SK-N-SH (cell line): ENCODE results near the gene CEP250. TPM values are rescaled to one million over a fixed set of nuclear protein-coding genes. Genes with fewer than 3 reads are reported as not detected.

Experiments
- CTCF ChIA-PET: fragments of 300-600, 350-600 bp; formaldehyde crosslinking; extraction: SDS; loops from one replicate; lab custom pipeline; 2021; lab: Yijun Ruan, JAX
- POLR2A ChIA-PET: fragments of 350-600 bp; sonication (Branson Sonifier 250); formaldehyde crosslinking; extraction: SDS; loops from one replicate; lab custom pipeline; 2020; ENCODE audit warnings: antibody characterized with exemption, inconsistent platforms; lab: Yijun Ruan, JAX
- DNase-seq: peaks from one replicate; pipeline ENCODE4 v3.0.0; 2012
- H2AFZ ChIP-seq: fragments of 200-600 bp; sonication (generic); 2 replicates; pipeline ENCODE4 v1.8.1; 2016; ENCODE audit warnings: antibody characterized with exemption, mild to moderate bottlenecking, low read depth
- H3F3A ChIP-seq: fragments of 200-600 bp; sonication (generic); replicated peaks from 2 replicates; pipeline ENCODE3; 2016; ENCODE audit warnings: antibody characterized with exemption, mild to moderate bottlenecking; ENCODE audit not compliant: insufficient read depth
- H3K27ac ChIP-seq, 2 experiments: fragments of 200-500 bp in 1 of 2; fragments of 200-600 bp in 1 of 2; sonication (Bioruptor generic) in 1 of 2; sonication (generic), shearing (Covaris generic) in 1 of 2; 2 replicates each; pipeline versions ENCODE4 v1.5.1 to v1.6.1; 2014 to 2016; ENCODE audit warnings: low read depth in 2 of 2, inconsistent platforms in 1 of 2, low read length in 1 of 2, mild to moderate bottlenecking in 1 of 2, mixed read lengths in 1 of 2
- H3K27me3 ChIP-seq: fragments of 200-600 bp; sonication (generic), shearing (Covaris generic); 2 replicates; pipeline ENCODE4 v1.6.1; 2016; ENCODE audit warnings: mixed run types; ENCODE audit not compliant: insufficient read depth
- H3K36me3 ChIP-seq, 2 experiments: fragments of 200-500 bp in 1 of 2; fragments of 200-600 bp in 1 of 2; sonication (Bioruptor generic) in 1 of 2; sonication (generic) in 1 of 2; replicated peaks in 1 of 2; 2 replicates each; pipeline versions ENCODE3 to v1.5.1; 2014 to 2016; ENCODE audit warnings: low read length in 1 of 2, mild to moderate bottlenecking in 1 of 2; ENCODE audit not compliant: insufficient read depth in 2 of 2, control insufficient read depth in 1 of 2
- H3K4me1 ChIP-seq, 2 experiments: fragments of 200-500 bp in 1 of 2; fragments of 200-600 bp in 1 of 2; sonication (Bioruptor generic) in 1 of 2; sonication (generic), shearing (Covaris generic) in 1 of 2; 2 replicates each; pipeline versions ENCODE4 v1.5.1 to v1.6.1; 2014 to 2016; ENCODE audit warnings: low read depth in 1 of 2, low read length in 1 of 2, mixed run types in 1 of 2; ENCODE audit not compliant: insufficient read depth in 2 of 2, control insufficient read depth in 1 of 2
- H3K4me2 ChIP-seq: fragments of 200-600 bp; sonication (generic), shearing (Covaris generic); 2 replicates; pipeline ENCODE4 v1.6.1; 2017; ENCODE audit warnings: mixed run types
- H3K4me3 ChIP-seq, 2 experiments: fragments of 200-500 bp in 1 of 2; fragments of 200-600 bp in 1 of 2; sonication (Bioruptor generic) in 1 of 2; sonication (generic), shearing (Covaris generic) in 1 of 2; 2 replicates each; pipeline versions ENCODE4 v1.5.1 to v1.8.1; 2014 to 2016; ENCODE audit warnings: low read depth in 2 of 2, inconsistent platforms in 1 of 2, low read length in 1 of 2, mild to moderate bottlenecking in 1 of 2, mixed read lengths in 1 of 2, moderate library complexity in 1 of 2
- H3K79me2 ChIP-seq: fragments of 200-600 bp; sonication (generic); 2 replicates; pipeline ENCODE4 v1.8.1; 2017; ENCODE audit warnings: mild to moderate bottlenecking; ENCODE audit not compliant: insufficient read depth
- H3K9ac ChIP-seq: fragments of 200-600 bp; sonication (generic); 2 replicates; pipeline ENCODE4 v1.6.1; 2017; ENCODE audit warnings: mixed run types
- H3K9me2 ChIP-seq: fragments of 200-600 bp; sonication (generic); 2 replicates; pipeline ENCODE4 v1.6.1; 2017; ENCODE audit warnings: mixed run types
- H3K9me3 ChIP-seq: fragments of 200-600 bp; sonication (generic); 2 replicates; pipeline ENCODE4 v1.6.1; 2017; ENCODE audit warnings: mixed run types, mild to moderate bottlenecking, moderate library complexity
- H4K20me1 ChIP-seq: fragments of 200-600 bp; sonication (generic); 2 replicates; pipeline ENCODE4 v1.6.1; 2017; ENCODE audit warnings: mild to moderate bottlenecking, mixed run types; ENCODE audit not compliant: insufficient read depth
- EP300 ChIP-seq, 2 experiments: IDR thresholded peaks; 2 replicates each; pipeline versions ENCODE4 v1.4.0 to v1.6.1; 2012; ENCODE audit warnings: borderline replicate concordance in 1 of 2, low read depth in 1 of 2, low read length in 1 of 2
- FOSL2 ChIP-seq: IDR thresholded peaks from 2 replicates; pipeline ENCODE4 v1.4.0; 2012; ENCODE audit warnings: low read depth, mild to moderate bottlenecking, moderate library complexity, borderline replicate concordance
- FOXJ3 ChIP-seq: sonication (generic); formaldehyde crosslinking; IDR thresholded peaks from 2 replicates; pipeline ENCODE4 v1.5.1; 2020; ENCODE audit warnings: mild to moderate bottlenecking, missing genetic modification reagents
- GATA2 ChIP-seq: sonication (generic); formaldehyde crosslinking; IDR thresholded peaks from 2 replicates; pipeline ENCODE4 v1.5.0; 2020; ENCODE audit warnings: mild to moderate bottlenecking, missing genetic modification reagents
- MAX ChIP-seq: IDR thresholded peaks from 2 replicates; pipeline ENCODE4 v1.4.0; 2012; ENCODE audit warnings: low read depth
- MEF2A ChIP-seq: IDR thresholded peaks from 2 replicates; pipeline ENCODE4 v1.4.0; 2012; ENCODE audit warnings: low read depth, borderline replicate concordance
- NFIC ChIP-seq: IDR thresholded peaks from 2 replicates; pipeline ENCODE4 v1.4.0; 2012; ENCODE audit warnings: borderline replicate concordance
- NRF1 ChIP-seq: IDR thresholded peaks from 2 replicates; pipeline ENCODE4 v1.6.1; 2012; ENCODE audit warnings: low read depth, mild to moderate bottlenecking, low read length
- PBX3 ChIP-seq: IDR thresholded peaks from 2 replicates; pipeline ENCODE4; 2012
- POLR2AphosphoS5 ChIP-seq: IDR thresholded peaks from 2 replicates; pipeline ENCODE4 v1.6.1; 2012; ENCODE audit warnings: low read depth, low read length
- RAD21 ChIP-seq: IDR thresholded peaks from 2 replicates; pipeline ENCODE4 v1.6.1; 2012; ENCODE audit warnings: mild to moderate bottlenecking, low read length
- RCOR1 ChIP-seq: fragments of 150-350 bp; IDR thresholded peaks from 2 replicates; pipeline ENCODE4 v1.6.1; 2017; ENCODE audit warnings: antibody characterized with exemption, low read length
- REST ChIP-seq: IDR thresholded peaks from 2 replicates; pipeline ENCODE4 v1.6.1; 2012; ENCODE audit warnings: mild to moderate bottlenecking, low read depth, low read length, moderate library complexity
- RFX5 ChIP-seq: IDR thresholded peaks from 2 replicates; pipeline ENCODE4 v1.6.1; 2012; ENCODE audit warnings: mild to moderate bottlenecking, improper control_type of control experiment, low read length
- RXRA ChIP-seq: IDR thresholded peaks from 2 replicates; pipeline ENCODE4 v1.4.0; 2012; ENCODE audit warnings: low read depth, mild to moderate bottlenecking, borderline replicate concordance
- TAF1 ChIP-seq: IDR thresholded peaks from 2 replicates; pipeline ENCODE4 v1.6.1; 2012; ENCODE audit warnings: low read depth, mild to moderate bottlenecking, low read length, moderate library complexity, borderline replicate concordance
- TCF12 ChIP-seq: IDR thresholded peaks from 2 replicates; pipeline ENCODE4 v1.4.0; 2012
- YY1 ChIP-seq: IDR thresholded peaks from 2 replicates; pipeline ENCODE4 v1.4.0; 2012; ENCODE audit warnings: low read depth, mild to moderate bottlenecking
- WGBS: methylation state at CpG from one replicate; pipeline ENCODE4 v1.1.6; 2017; ENCODE audit warnings: low lambda C conversion rate; 5-methylcytosine and 5-hydroxymethylcytosine counted together
- polyA plus RNA-seq, 3 experiments: library from polyadenylated mRNA; depleted of rRNA; stranded (reverse); fragments of >200 nt; gene quantifications; 2 replicates each; pipeline ENCODE4 v1.2.3, GENCODE V29; 2012
- TF ChIP-seq, protein P1 (sequence below): fragments of 150-350 bp; IDR thresholded peaks from 2 replicates; pipeline ENCODE4 v1.6.1; 2016; ENCODE audit warnings: mild to moderate bottlenecking, low read depth, low read length

CEP250 gene
- polyA plus RNA-seq, 1 of the 3 experiments (the other 2 are of a cell fraction), result 13.3 TPM

GRCh38 chr20:35556871-35557270 is 101.5 kb downstream of the CEP250 start:
- ChIA-PET CTCF (no interaction called here), POLR2A (no interaction called here)
- Histone ChIP-seq H3F3A (peaks cover 5% of the 10 kb centered on the region), H3K9me3 (no peaks in the 10 kb centered on the region), H3K79me2 (no peaks in the 10 kb centered on the region), H3K36me3 (peaks cover 0 to 46% of the 10 kb centered on the region in 2 experiments), H2AFZ (no peak overlapping the region), H3K27me3 (no peaks in the 10 kb centered on the region), H3K27ac (no peak overlapping the region), H3K9ac (no peak overlapping the region), H3K9me2 (no peaks in the 10 kb centered on the region), H3K4me1 (no peaks in the 10 kb centered on the region; a peak in 1 of 4 replicates), H4K20me1 (no peaks in the 10 kb centered on the region), H3K4me3 (no peak overlapping the region), H3K4me2 (no peak overlapping the region)
- no peak for DNase-seq
- TF ChIP-seq MEF2A (no peak), EP300 (IDR thresholded peaks at IDR 0.05; ENCODE audit: borderline replicate concordance in 1 of 2, low read depth in 1 of 2, low read length in 1 of 2) (no peak), PBX3 (no peak), NFIC (no peak), RCOR1 (no peak), RFX5 (no peak), GATA2 (CRISPR knock-in tag) (no peak), MAX (no peak), RXRA (no peak), RAD21 (no peak), NRF1 (no peak), POLR2AphosphoS5 (no peak), FOSL2 (no peak), YY1 (no peak), TAF1 (no peak)
- TF ChIP-seq, protein P1, sequence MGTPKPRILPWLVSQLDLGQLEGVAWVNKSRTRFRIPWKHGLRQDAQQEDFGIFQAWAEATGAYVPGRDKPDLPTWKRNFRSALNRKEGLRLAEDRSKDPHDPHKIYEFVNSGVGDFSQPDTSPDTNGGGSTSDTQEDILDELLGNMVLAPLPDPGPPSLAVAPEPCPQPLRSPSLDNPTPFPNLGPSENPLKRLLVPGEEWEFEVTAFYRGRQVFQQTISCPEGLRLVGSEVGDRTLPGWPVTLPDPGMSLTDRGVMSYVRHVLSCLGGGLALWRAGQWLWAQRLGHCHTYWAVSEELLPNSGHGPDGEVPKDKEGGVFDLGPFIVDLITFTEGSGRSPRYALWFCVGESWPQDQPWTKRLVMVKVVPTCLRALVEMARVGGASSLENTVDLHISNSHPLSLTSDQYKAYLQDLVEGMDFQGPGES, result no peak
- 100% methylated on average over 7 of the region's 8 CpGs for WGBS

- no peak for DNase-seq
- TF ChIP-seq RXRA, result no peak
- TF ChIP-seq FOXJ3 (CRISPR knock-in tag), result no peak
- no peak for TF ChIP-seq TCF12
- TF ChIP-seq REST, result no peak
- Histone ChIP-seq H3K9me3 (no peaks in the 10 kb centered on the region), H3K79me2 (no peaks in the 10 kb centered on the region), H3K4me3 (no peak overlapping the region), H3K9ac (no peak overlapping the region), H3K36me3 (peaks cover 0 to 38% of the 10 kb centered on the region in 2 experiments), H2AFZ (no peak overlapping the region), H3K27ac (no peak overlapping the region), H3K4me1 (no peaks in the 10 kb centered on the region; a peak in 1 of 4 replicates), H4K20me1 (no peaks in the 10 kb centered on the region), H3F3A (peaks cover 5% of the 10 kb centered on the region), H3K4me2 (no peak overlapping the region), H3K9me2 (no peaks in the 10 kb centered on the region), H3K27me3 (no peaks in the 10 kb centered on the region)
- ChIA-PET CTCF (interaction anchor here (1.3 kb wide), 1 partner anchor 61 kb away, joined by 3 read pairs; no protein-coding TSS in a partner anchor), POLR2A (no interaction called here)
- WGBS, result 96% methylated on average over 4 of the region's 4 CpGs
These were observed 103.1 kb downstream of the CEP250 start for GRCh38 chr20:35558451-35558850.
